Muscle of back (tissue), 11 donors: ENCODE data around the gene ADGRL3. TPM values are rescaled to one million over a fixed set of nuclear protein-coding genes. Genes with fewer than 3 reads are reported as not detected.
"Not testable (repeated sequence)": the region's sequence is repeated elsewhere in the genome, so short reads cannot be mapped to it uniquely, and the experiment has no call there.

Source experiments
- DNase-seq, 3 donors: peaks; one replicate each; pipeline versions ENCODE4 v3.0.0 to v3.0.0-alpha.2; 2013
- polyA plus RNA-seq, 10 donors: library from polyadenylated mRNA; unstranded; fragments of 120-200 nt; gene quantifications; one replicate each; pipeline ENCODE4 v1.2.1, GENCODE V29; 2013; ENCODE audit not compliant: insufficient read length in 10 of 10

ADGRL3 gene
- polyA plus RNA-seq, 10 donors: 20.7 to 27.5 (median 23.7) TPM

DNA sequence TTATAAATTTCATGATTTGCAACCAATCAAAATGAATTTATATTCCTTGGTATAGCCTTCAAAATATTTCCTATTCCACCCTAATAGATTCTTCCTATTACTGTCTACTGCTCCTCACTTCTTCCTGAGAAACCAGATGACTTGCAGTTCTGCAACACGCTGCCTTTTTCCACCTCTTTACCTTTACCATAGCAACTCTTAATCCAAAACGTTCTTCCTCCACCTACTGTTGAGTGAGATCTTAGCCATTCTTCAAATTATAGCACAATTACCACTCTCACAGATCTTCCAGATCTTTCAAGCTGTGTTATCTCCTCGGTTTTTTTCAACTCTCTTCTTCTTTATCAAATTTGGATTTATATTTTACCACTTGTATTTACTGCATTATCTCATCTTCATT lies 289.8 kb downstream of the ADGRL3 start:
- DNase-seq: no peak

DNA sequence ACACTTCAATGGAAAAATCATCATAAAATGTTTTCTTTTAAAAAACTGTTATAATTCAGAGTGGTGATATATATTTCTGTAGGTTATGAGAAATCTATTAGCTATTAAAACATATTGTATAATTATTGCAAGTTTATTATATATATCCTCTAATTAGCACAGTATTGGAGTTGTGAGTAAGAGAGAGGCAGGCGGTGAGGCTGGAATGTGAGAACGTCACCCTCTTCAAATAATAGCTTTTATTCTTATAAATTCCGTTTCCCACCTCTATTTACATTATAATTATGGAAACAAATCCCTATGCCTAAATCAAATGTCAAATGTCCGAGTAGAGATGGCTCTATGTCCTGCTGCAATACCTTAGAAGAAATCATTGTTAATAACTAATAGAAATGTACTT lies 292.9 kb downstream of the ADGRL3 start:
- no peak for DNase-seq

DNA sequence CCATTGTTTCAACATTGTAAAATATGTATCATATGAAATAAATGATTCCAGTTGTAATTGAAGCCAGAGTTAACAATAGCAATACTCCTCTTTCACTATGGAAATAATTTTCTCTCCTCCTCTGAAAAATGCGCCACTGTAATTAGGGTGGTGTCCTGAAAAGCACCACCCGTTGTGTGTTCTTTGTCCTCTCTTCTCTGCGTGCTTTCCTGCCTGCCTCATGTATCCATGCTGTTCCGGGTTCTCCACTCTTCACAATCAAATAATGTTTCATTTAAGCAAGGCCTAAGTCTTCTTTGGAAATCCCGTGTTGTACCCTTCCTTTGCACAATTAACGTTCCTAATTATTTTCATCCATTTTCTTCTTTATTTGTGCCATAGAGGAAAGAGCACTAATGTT lies 293.3 kb downstream of the ADGRL3 start:
- DNase-seq: no peak

DNA sequence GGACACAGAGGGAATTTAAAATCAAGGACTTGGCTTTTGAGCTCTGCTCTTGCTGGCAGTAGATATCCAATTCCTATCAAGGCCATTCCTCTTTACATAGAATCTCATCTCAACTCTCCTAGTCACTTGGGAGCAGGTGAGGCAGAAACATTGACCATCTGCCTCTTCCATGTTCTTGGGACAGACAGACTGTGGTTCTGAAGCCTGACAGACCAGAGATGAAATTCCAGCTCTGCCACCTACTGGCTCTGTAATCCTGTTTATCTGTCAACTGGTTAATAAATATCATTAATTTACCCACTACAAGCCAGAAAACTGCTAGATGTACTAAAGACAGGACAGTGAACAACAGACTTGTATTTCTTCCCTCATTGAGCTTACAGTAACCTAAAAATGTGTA lies 300.8 kb downstream of the ADGRL3 start:
- no peak for DNase-seq

DNA sequence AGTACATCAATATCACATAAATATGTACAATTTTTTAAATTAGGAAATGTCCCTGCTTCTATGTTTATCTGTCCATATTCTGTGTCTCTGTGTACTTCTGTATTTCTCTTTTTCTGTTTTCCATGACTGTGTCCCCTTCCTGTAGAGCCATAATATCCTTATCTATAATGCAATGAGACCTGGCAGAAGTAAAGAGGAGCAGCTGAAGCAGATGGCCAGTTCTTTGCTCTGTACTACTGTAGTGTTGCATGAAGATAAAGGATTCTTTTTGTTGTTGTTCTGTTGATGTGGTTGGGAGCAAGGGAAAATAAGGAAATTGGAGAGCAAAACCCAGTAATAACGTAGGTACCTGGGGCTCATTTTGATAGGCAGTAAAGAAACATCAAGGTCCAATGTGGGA lies 301.7 kb downstream of the ADGRL3 start:
- no peak for DNase-seq

DNA sequence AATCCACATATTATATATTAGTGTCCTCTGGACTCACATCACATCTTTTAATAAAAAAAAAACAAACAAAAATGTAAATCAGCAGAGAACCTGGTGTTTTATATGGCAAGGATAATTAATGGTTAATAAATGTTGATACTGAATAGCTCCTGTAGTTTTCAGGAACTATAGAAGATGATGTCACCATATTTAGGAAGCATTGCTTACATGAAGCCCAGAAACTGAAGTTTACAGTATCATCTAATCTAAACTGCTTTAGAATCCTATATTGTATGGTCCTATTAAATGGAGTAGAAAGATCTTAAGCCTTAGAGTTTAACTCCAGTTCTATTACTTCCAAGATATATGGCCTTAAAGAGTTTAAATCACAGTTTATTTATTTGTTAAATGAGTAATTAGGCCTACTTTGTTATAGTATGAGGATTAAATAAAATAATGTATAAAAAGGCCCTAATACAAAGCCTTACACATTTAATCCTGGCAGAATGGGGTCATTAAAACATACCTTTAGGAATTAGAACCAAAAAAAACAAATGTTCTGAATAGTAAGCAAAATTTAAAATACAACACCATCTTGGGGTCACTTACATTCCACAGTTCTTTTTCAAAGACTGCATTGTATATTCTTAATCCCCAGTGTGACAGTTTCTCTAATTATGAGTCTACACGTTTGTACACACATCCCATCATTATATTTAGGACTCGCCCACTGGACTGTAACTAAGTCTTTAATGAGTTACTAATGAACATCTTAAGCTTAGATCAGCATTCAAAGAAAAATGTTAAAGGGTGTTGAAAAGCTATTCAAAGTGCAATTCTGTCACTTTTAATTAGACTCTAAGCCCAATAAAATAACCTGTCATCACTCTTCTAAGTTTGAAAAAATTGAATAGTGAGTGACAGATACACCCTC lies 305.9 kb downstream of the ADGRL3 start:
- no peak for DNase-seq

DNA sequence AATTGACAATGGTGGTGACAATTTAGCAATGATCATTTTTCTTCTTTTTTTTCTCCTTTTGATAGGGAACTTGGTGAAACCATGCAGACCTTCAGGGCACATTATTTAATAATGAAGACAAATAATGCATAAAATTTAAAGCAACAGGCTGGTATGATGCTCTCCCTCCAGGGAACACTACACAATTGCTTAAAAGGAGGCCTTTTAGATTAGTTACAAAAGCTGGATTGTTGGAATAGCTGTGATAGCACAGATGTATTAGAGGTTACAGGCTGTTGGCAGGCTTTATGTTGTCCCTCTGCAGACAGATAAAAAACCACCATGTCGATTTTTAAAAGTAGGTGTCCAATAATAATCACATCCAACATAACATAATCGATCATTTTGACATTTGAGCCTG lies 307.0 kb downstream of the ADGRL3 start:
- peak in 1 of 3 donors; percentile 31 for DNase-seq

DNA sequence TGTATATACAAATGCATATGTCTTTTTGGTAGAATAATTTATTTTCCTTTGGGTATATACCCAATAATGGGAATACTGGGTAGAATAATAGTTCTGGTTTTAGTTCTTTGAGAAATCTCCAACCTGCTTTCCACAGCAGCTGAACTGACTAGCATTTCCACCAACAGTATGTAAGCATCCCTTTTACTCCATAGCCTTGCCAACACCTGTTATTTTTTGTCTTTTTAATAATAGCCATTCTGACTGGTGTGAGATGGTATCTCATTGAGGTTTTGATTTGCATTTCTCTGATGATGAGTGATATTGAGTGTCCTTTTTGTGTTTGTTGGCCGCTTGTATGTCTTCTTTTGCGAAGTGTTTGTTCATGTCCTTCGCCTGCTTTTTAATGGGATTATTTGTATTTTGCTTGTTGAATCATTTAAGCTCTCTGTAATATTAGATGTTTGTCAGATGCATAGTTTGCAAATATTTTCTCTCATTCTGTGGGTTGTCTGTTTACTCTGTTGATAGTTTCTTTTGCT lies 309.7 kb downstream of the ADGRL3 start:
- not testable (repeated sequence) for DNase-seq

DNA sequence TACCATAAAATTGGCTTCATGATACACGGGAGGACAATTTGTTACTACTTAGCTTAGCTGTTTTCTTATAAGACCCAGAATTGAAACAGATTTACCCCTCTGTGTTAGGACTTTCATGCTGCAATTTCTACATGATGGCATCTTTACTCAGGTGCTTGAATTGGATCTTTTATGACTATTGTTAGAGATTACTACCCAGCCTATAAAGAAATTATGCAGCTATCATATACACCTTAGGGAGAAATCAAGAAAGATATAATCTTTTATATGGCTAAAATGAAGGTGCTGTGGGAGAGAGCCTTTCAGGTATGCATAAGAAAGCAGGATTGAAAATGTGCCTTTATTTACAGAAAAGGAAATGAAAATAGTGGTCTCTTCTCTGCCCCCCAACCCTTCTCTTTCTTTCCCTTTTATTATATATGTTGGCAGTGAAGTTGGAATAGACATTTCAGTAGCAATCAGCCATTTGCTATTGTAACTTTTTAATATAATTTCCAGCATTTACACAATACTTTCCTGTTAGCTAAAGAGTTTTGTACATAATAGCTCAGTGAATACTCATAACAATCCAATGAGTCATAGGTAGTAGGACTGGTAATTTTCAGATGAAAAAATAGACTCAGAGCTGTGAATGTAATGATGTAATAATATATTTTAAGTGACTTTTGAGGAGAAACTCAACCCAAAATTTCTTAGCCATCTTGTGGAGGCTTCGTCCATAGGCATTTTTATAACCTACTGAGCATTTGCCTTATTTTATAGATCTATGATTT lies 311.8 kb downstream of the ADGRL3 start:
- peak in 1 of 3 donors; percentile 41 for DNase-seq

DNA sequence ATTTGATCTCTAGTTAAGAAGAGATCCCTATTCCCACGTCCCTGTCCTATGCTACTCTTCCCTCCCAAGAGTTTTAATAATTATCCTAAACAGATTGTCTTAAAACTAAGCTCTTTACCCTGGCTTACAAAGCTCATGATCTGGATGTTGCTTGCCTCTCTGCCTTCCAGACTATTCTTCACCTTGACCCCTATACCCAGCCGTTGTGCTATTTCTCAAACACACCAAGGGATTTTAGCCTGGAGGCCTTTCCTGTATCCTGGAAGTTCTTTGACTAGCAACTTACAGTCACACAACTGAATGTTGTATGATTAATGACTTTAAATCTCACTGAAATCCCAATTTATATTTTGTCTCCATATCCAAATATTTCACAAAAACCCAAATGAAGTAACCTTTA lies 314.9 kb downstream of the ADGRL3 start:
- DNase-seq: no peak

DNA sequence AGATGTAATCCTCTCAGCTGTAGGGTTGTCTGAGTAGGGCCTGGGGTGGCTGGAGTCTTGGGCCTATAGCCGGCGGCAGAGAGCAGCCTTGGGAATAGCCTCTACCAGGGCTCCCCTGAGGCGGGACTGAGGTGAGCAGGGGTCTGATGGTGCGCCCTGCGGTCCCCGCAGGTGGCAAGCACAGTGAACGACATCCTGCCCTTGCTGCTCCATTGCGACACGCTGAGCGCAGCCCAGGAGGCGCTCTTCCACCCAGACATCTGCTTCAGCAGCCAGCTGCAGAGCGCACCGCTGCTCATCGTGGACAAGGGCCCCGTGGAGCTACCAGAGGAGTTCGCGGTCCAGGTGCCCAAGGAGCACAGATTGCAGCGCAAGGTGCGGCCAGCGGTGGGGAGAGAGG lies 317.0 kb downstream of the ADGRL3 start:
- no peak for DNase-seq

DNA sequence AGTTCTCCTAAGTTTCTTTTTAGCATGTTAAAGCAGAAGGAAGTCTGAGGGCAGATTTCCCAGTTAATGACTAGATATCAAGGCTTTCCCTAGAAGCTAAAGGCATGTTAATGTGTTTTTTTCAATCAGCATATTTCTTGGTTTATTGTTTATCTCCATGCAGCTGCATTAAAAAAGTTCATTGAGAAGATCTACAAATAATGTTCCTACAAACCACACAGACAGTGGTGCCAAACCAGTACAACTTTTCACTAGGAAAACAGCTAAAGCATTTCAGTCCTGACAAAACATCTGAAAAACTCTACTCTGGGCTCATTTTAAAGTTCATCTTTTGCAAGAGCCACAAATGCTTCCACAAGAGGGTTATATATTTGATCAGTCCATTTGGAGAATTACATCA lies 320.0 kb downstream of the ADGRL3 start:
- peak in 1 of 3 donors; percentile 42 for DNase-seq

DNA sequence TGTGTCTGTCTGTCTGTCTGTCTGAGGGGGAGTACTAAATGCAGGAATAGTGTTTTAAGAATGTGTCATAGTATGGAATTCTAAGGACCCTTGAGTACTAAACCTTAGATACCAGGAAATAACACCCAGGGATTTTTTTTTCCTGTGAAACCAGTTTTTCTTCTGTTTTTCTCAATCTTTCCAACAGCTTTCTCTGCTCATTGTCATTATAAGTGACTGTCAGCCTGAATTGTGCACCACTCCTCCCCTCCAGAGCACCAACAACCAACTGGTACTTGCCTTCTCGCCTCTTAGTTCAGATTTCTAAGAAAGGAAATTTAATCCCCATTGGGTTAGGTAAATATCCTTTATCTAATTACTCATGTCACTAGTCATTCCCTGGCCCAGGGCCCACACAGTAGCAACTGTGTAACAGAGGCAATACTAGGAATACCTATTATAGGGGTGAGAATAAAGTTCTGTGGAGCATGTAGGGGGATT lies 320.6 kb downstream of the ADGRL3 start:
- peak in 1 of 3 donors; percentile 32 for DNase-seq

DNA sequence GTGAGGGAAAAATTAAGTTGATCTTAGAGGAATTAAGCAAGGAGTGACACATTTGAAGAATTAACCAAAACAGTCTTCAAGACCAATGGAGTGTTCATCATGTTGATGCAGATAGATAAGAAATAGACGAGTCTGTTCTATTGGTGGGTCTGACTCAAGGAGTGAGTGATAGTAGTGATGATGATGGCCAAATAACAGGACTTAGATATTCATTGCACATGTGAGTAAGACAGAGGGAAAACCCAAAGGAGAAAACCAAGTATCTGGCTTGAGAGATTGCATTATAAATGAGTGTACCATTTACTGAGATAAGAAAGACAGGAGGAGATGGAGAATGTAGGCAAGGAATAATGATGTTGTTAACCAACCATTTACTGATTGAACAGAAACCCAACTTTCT lies 321.3 kb downstream of the ADGRL3 start:
- no peak for DNase-seq

DNA sequence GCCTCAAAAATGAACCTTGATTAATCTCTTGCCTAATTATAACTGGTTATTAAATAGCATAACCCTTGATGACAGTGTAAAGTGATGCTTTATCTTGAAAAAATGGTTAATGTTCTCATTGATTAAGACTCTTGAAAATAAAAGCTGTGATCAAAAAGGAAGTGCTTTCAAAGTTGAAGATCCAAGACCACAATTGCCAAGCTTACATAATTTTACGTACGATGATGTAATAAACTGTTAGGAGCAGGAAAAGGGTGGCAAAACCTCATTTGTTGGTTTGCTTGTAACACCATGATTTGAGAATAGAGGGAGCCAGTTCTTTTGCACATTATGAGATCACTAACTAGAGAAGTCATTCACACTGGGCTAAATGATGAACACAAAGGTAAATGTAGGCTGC lies 322.2 kb downstream of the ADGRL3 start:
- DNase-seq: no peak

DNA sequence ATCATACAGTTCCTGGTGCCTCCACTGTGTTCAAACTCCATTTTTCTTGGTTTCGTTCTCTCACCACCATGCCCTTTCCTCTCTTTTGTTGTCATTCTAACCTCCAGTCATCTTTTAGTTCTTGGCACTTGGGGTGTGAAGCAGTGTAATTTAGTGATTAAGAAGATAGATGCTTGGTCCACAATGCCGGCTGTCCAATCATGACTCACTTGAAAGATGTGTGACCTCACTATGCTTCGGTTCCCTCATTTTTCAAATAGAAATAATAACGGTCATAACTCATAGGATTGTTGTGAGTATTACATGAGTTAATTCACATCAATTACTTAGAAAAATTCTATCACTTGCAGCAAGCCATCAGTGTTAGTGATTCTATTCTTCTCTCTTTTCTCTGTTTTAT lies 327.8 kb downstream of the ADGRL3 start:
- no peak for DNase-seq

DNA sequence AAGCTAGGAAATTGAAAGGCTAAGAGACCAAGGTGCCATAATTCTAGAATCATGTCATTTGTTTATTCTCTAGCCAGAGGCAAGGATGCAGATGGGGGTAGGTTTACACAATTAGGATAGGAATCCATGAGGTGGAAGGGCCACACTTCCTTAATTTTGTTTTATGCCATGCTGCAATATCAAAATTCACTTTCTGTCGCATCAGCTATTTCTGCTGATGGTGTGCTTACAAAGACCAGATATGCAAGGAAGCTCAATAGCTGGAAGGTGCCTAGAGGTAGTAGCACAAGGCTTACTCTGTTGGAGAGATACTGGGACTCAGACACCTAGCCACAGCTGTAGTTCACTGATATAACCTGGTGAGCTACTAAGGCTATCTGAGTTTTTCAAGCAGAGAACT lies 328.5 kb downstream of the ADGRL3 start:
- no peak for DNase-seq

DNA sequence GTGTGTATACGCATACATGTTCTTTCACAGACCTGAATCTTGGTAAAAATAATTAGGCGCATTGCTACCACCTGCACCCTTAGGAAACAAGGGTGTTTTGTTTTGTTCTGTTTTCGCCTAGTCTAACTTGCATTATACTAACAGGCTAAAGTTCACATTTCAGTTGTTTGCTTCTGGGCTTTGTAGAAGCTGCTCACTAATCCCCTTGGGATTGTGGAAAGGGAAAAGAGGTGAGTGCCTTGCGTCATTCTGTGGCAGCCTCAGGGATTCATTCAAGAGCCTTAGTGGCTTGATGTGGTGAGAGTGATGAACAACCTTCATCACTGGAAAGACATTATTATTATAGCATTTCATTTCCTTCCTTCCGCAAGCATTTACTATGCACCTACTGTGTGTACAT lies 331.1 kb downstream of the ADGRL3 start:
- DNase-seq: no peak

DNA sequence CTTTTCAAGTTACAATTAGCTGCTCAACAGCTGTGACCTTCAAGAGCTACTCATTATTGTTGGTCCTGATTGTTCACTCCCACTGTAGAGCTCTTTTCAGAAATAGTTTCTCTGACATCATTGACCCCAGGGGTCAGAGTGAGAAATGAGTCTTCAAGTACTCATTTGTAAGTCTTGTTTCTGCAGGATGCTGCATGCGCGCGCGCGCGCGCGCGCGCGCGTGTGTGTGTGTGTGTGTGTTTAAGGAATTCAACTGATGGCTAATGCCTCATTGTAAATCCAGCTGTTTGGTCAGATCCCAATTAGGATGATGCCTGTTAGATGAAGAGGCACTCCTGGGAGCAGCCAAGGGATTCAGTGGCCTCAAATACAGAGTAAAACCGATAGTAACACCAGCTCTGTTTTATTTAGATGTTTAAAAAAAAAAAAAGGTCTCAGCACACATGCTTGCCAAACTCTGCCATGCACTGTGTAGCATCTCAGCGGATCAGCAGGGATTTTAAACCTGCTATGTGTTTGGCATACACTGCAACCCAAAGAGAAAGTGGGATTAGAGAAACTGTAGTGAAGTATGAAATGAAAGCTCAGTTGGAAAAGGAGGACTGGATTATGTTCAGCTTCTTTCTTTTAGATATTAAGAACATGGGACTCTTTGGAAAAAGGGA lies 332.3 kb downstream of the ADGRL3 start:
- DNase-seq: peak in 2 of 3 donors; percentile 32 to 69

DNA sequence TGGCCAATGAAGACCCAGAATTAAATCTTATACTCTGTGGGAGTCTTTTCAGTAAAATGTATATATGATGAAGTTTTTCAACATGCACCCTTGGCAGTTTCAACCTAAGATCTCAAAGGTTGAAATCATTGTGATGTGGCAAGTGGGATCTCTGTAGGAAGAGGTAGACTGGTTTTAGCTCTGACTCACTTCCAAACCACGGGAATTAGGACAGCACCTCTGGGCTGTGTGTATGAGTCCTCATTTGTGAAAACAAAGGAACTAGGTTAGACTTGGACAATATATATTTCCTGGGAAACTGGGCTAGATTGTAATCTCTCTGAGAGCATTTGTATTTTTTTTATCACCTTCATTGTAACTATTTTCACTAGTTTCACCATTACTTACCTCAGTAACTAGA lies 333.0 kb downstream of the ADGRL3 start:
- DNase-seq: no peak

DNA sequence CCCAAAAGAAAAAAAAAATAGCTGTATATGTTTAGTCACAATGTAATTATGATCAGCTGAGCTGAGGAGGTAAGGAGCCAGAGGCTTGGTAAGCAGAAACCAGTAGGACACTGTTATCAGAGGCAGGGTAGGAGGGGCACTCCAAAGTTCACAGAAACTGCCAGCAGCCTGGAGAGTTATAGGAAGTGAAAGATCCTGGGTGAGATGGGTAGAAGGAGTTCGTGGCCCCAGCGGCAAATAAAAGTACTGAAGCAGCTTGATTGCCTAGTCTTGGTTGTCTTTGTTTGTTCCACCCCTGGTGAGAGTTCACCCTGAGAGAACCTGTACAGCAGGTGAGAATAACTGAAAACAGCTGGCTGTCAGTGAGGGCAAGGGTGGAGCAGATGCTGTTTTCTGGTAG lies 340.8 kb downstream of the ADGRL3 start:
- DNase-seq: no peak

DNA sequence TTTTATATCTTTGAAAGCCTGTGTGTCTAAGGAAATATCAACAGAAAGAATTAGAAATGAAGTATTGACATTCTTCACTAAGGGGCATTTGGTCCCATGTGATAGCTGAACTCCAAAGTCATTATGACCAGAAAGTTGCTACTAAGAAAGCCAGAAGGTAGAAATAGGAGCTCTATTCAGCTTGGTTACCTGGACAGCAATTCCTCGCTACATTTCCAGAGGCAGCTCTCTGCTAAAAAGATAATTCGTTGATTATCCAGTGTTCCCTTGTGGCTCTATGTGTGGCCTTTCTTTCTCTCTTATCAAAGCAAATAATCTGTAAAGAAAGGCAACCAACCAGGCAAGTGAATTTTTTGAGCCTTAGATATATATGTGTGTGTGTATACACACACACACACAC lies 341.3 kb downstream of the ADGRL3 start:
- no peak for DNase-seq
